Parathyroid adenoma (tissue), 2 donors: ENCODE results near the gene RASSF3.

Source experiments
- H2AFZ ChIP-seq: fragments of 300-600 bp; sonication (generic); one replicate; pipeline ENCODE4 v1.7.0; 2017; ENCODE audit warnings: antibody characterized with exemption, mild to moderate bottlenecking
- H3K27ac ChIP-seq: fragments of 300-600 bp; sonication (generic); one replicate; pipeline ENCODE4 v1.7.0; 2017
- H3K27me3 ChIP-seq: fragments of 300-600 bp; sonication (generic); one replicate; pipeline ENCODE4 v1.7.0; 2017; ENCODE audit warnings: low read length; ENCODE audit not compliant: control insufficient read depth, insufficient read depth
- H3K36me3 ChIP-seq: fragments of 300-600 bp; sonication (generic); one replicate; pipeline ENCODE4 v1.7.0; 2017; ENCODE audit warnings: low read length; ENCODE audit not compliant: control insufficient read depth, insufficient read depth
- H3K4me1 ChIP-seq: fragments of 300-600 bp; sonication (generic); one replicate; pipeline ENCODE4 v1.7.0; 2017; ENCODE audit warnings: control low read depth
- H3K4me2 ChIP-seq: fragments of 300-600 bp; sonication (generic); one replicate; pipeline ENCODE4 v1.7.0; 2017; ENCODE audit warnings: low read length
- H3K4me3 ChIP-seq: fragments of 300-600 bp; sonication (generic); one replicate; pipeline ENCODE4 v1.7.0; 2017; ENCODE audit warnings: low read depth, low read length
- H3K79me2 ChIP-seq: fragments of 300-600 bp; sonication (generic); one replicate; pipeline ENCODE4 v1.7.0; 2017; ENCODE audit warnings: control low read depth
- H3K9ac ChIP-seq: fragments of 300-600 bp; sonication (generic); one replicate; pipeline ENCODE4 v1.7.0; 2017; ENCODE audit warnings: mild to moderate bottlenecking
- H3K9me3 ChIP-seq: fragments of 300-600 bp; sonication (generic); one replicate; pipeline ENCODE4 v1.7.0; 2017; ENCODE audit warnings: low read length; ENCODE audit not compliant: control insufficient read depth
- TF ChIP-seq, protein P1 (sequence below): fragments of 300-600 bp; sonication (generic); IDR thresholded peaks from one replicate; pipeline ENCODE4 v1.7.0; 2017; ENCODE audit warnings: antibody characterized with exemption, mild to moderate bottlenecking
- donor health status: primary hyperparathyroidism.

Gene RASSF3

DNA sequence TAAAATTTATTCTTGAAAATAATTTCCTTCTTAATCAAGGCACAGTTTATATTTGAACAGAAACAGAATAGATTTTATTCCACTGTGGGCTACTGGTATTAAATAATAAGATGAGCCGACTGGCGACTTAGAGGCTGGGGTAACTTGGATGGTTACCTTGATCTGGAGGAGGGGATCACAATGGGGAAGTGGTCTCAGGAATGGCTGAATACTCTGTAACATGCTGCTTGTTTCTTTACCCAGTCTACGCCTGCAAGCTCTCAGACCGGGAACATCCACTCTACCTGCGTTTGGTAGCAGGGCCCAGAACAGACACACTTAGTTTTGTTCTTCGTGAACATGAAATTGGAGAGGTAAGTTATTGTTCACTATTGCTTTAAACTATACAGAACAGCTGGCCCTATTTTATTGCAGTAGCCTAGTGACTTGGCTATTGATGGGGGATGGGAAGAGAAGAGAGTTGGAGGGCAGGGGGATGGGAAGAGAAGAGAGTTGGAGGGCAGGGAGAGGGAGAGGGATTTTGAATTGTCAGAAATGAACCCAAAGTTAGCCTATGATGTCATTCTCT lies 81.0 kb downstream of the RASSF3 start:
- H2AFZ ChIP-seq = no peak overlapping the region
- H3K27ac ChIP-seq = no peak overlapping the region
- H3K4me2 ChIP-seq = no peak overlapping the region
- no peak overlapping the region for H3K4me3 ChIP-seq
- H3K9me3 ChIP-seq = no peaks in the 10 kb centered on the region
- no peaks in the 10 kb centered on the region for H3K4me1 ChIP-seq
- H3K79me2 ChIP-seq = no peaks in the 10 kb centered on the region
- H3K36me3 ChIP-seq = no peaks in the 10 kb centered on the region
- H3K9ac ChIP-seq = no peak overlapping the region
- H3K27me3 ChIP-seq = no peaks in the 10 kb centered on the region
- TF ChIP-seq, protein P1, sequence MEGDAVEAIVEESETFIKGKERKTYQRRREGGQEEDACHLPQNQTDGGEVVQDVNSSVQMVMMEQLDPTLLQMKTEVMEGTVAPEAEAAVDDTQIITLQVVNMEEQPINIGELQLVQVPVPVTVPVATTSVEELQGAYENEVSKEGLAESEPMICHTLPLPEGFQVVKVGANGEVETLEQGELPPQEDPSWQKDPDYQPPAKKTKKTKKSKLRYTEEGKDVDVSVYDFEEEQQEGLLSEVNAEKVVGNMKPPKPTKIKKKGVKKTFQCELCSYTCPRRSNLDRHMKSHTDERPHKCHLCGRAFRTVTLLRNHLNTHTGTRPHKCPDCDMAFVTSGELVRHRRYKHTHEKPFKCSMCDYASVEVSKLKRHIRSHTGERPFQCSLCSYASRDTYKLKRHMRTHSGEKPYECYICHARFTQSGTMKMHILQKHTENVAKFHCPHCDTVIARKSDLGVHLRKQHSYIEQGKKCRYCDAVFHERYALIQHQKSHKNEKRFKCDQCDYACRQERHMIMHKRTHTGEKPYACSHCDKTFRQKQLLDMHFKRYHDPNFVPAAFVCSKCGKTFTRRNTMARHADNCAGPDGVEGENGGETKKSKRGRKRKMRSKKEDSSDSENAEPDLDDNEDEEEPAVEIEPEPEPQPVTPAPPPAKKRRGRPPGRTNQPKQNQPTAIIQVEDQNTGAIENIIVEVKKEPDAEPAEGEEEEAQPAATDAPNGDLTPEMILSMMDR = no peak

DNA sequence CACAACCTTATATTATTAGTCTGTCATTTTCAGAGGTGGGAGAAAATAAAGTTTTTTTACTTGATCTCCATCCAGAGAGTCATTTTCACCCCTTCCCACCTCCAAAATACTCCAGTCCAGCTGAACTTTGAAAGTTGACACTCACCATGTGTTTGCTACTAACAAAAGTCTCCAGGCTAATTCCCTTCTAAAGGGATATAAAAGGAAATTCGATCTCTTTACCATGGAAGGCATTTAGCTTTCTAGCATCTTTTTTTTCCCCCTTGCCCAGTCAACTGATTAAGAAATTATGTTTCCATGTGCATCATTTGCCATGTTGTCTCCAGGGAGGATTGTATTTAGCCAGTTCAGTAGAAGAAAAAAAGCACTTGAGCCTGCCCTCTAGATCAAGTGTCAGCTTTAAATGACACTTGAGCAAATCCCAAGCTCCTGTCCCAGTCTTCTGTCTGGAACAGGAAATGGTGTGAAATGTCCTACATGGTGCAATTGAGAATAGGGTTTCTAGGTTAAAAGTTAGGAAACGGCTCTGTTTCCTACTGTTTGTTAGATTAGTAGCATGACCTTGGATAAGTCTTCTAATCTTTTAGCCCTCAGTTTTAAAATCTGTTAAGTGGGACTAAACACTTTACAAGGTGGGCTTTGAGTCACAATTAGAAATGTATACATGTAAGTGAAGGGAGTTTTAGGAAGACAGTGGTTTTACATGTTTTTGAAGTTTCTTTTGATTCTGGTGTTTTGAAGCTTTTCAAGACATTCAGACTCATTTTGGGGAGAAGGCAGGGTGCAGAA lies 81.7 kb downstream of the RASSF3 start:
- no peaks in the 10 kb centered on the region for H3K36me3 ChIP-seq
- H2AFZ ChIP-seq = no peak overlapping the region
- no peaks in the 10 kb centered on the region for H3K79me2 ChIP-seq
- TF ChIP-seq, protein P1 = no peak
- H3K9me3 ChIP-seq = no peaks in the 10 kb centered on the region
- no peaks in the 10 kb centered on the region for H3K27me3 ChIP-seq
- H3K27ac ChIP-seq = no peak overlapping the region
- H3K4me2 ChIP-seq = no peak overlapping the region
- no peaks in the 10 kb centered on the region for H3K4me1 ChIP-seq
- no peak overlapping the region for H3K4me3 ChIP-seq
- H3K9ac ChIP-seq = no peak overlapping the region

DNA sequence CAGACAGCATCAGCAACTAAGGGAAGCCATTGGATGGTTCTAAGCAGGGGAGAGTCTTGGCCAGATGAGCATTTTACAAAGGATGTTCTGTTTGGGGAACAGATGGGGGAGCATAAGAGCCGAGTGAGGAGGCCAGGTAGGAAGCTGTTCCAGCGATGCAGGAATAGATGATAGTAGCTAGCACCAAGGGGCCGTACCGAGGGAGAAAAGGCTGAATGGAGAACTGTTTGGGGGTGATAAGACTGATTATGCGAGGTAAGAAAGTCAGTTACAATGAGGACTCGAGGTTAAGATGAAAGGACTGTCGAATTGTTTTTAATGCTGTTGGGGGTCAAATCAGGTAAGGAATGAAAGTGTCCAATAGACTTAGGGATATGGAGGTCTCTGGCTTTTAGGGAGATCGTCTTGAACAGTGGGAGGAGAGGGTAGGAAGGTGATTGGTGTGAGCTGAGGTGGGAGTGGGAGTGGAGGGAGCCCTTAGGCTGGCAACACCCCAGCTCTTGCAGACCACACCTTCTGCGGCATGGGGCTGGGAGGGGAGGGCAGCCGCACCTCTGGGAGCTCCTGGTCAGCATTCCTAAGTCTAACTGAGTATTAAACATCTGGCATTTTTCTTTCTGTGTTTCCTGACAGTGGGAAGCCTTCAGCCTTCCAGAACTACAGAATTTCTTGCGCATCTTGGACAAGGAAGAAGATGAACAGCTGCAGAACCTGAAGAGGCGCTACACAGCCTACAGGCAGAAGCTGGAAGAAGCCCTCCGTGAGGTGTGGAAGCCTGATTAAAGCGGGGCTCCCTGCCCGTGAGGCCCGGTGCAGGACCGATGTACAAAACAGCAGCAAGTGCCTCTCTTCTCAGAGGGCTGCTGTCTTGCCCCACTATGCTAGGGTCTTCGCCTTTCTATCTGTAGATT lies 84.1 kb downstream of the RASSF3 start:
- Histone ChIP-seq H3K27ac (no peak overlapping the region), H3K36me3 (no peaks in the 10 kb centered on the region), H3K27me3 (no peaks in the 10 kb centered on the region), H3K4me2 (no peak overlapping the region), H3K4me3 (no peak overlapping the region), H3K4me1 (no peaks in the 10 kb centered on the region), H2AFZ (no peak overlapping the region), H3K9me3 (no peaks in the 10 kb centered on the region), H3K79me2 (no peaks in the 10 kb centered on the region), H3K9ac (no peak overlapping the region)
- TF ChIP-seq, protein P1 = no peak

DNA sequence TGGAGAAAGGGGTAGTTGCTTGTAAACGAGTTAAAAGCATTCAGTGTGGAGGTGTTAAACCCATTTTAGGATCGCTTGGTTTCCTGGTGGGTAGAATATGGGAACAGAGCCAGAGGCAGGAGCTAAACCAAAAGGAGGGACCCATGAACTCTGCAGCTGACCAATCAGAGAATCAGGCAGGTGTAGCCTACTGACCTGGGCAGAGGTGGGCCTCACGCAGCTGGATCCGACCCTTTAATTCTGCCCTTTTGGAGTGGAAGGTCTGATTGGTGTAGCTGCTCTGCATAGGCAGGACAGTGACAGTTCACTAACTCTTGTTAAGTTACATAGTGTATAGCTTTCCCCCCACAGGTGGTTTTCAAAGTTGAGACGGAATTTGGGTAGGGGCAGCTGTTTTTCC lies 85.3 kb downstream of the RASSF3 start:
- H3K4me1 ChIP-seq = no peaks in the 10 kb centered on the region
- no peaks in the 10 kb centered on the region for H3K79me2 ChIP-seq
- H3K27me3 ChIP-seq = no peaks in the 10 kb centered on the region
- no peak overlapping the region for H3K27ac ChIP-seq
- TF ChIP-seq, protein P1 = no peak
- no peaks in the 10 kb centered on the region for H3K9me3 ChIP-seq
- H3K9ac ChIP-seq = no peak overlapping the region
- no peak overlapping the region for H3K4me3 ChIP-seq
- H2AFZ ChIP-seq = no peak overlapping the region
- no peak overlapping the region for H3K4me2 ChIP-seq
- H3K36me3 ChIP-seq = no peaks in the 10 kb centered on the region
